HG02852 (cell line): ENCODE results near the gene ACOT7.
"Not testable (repeated sequence)": the region's sequence is repeated elsewhere in the genome, so short reads cannot be mapped to it uniquely, and the experiment has no call there.

ENCODE experiments used
- ATAC-seq: cut with Tn5 transposase; IDR thresholded peaks from one replicate; pipeline ENCODE4 v1.9.1; 2021; ENCODE audit warnings: mild to moderate bottlenecking, moderate library complexity; ENCODE audit not compliant: unreplicated experiment

The ACOT7 gene

GRCh38 chr1:6317098-6317760 is 76.3 kb downstream of the ACOT7 start:
- no peak for ATAC-seq

GRCh38 chr1:6316240-6317097 is 77.1 kb downstream of the ACOT7 start:
- ATAC-seq = no peak

- no peak for ATAC-seq
Measured at GRCh38 chr1:6314503-6314902, 79.1 kb downstream of the ACOT7 start.

GRCh38 chr1:6313393-6314200 is 80.0 kb downstream of the ACOT7 start:
- ATAC-seq = no peak

GRCh38 chr1:6310116-6310848 is 83.3 kb downstream of the ACOT7 start:
- ATAC-seq = no peak

GRCh38 chr1:6309564-6309963 is 84.0 kb downstream of the ACOT7 start:
- no peak for ATAC-seq

GRCh38 chr1:6308449-6308848 is 85.1 kb downstream of the ACOT7 start:
- ATAC-seq = no peak

GRCh38 chr1:6307682-6308081 is 85.9 kb downstream of the ACOT7 start:
- not testable (repeated sequence) for ATAC-seq

- ATAC-seq = no peak
Measured at GRCh38 chr1:6307099-6307498, 86.5 kb downstream of the ACOT7 start.

GRCh38 chr1:6303397-6304012 is 90.1 kb downstream of the ACOT7 start:
- ATAC-seq = no peak

GRCh38 chr1:6302568-6302967 is 91.0 kb downstream of the ACOT7 start:
- ATAC-seq = no peak

- ATAC-seq = no peak
Measured at GRCh38 chr1:6301526-6301925, 92.0 kb downstream of the ACOT7 start.

- no peak for ATAC-seq
Measured at GRCh38 chr1:6300342-6301048, 93.1 kb downstream of the ACOT7 start.

- ATAC-seq = no peak
Measured at GRCh38 chr1:6299557-6300165, 93.9 kb downstream of the ACOT7 start.

GRCh38 chr1:6298940-6299465 is 94.6 kb downstream of the ACOT7 start:
- ATAC-seq = no peak

GRCh38 chr1:6298530-6298929 is 95.0 kb downstream of the ACOT7 start:
- ATAC-seq = no peak

GRCh38 chr1:6295910-6296309 is 97.7 kb downstream of the ACOT7 start:
- no peak for ATAC-seq

GRCh38 chr1:6294890-6295556 is 98.5 kb downstream of the ACOT7 start:
- no peak for ATAC-seq
